HPDE6-E6E7 (cell line): Measurements from ENCODE around the gene POMGNT1.
"Not testable (repeated sequence)": the region's sequence is repeated elsewhere in the genome, so short reads cannot be mapped to it uniquely, and the experiment has no call there.

Source experiments
- DNase-seq: peaks from one replicate; pipeline ENCODE4 v3.0.0; 2011; ENCODE audit warnings: missing footprints; ENCODE audit errors: extremely low spot score

Gene POMGNT1

DNA sequence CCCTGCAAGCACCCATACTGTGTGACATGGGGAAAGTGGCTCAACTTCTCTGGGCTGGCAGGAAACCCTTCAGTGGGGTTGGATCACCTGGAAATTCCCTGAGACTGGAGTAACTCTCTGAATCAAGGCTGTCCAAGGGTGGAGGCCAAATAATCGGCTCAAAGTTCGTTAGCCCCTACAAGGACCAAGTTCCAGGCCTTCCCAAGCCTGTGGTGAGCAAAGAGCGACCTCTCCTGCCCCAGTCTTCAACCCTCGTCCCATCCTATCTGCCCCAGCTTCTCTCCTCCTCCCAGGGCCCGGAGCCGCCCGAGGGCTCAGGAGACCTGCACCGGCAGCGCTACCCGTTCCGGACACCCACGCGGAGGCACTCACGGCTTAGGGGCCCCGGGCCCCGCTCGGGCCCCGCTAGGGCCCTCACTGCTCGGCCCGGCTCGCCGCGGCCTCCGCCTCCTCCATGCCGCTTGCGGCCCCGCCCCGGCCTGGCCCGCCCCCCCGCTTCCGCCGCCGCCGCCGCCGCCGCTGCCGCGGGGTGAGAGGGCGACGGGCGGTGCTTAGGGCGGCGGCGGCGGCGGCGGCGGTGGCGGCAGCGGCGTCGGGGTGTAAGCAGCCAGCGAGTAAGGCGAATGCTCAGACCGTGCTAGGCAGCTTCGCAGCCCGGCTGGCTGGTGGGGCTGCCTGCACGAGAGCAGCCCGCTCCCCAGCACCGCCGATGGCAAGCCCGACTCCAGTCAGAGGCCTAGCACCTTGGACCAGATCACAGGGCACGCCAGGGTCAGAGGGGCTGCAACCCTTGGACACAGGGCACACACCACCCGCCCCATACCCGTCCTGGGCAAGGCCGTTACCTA, at the start of gene POMGNT1:
POMGNT1 (minus strand) TSS at position 471 of the 848 bp plus-strand sequence. CDS start 613 bp downstream, outside the sequence.
- DNase-seq = no peak

- peak; percentile 98 for DNase-seq
Observed at GRCh38 chr1:46247436-46248121, 49.3 kb upstream of the POMGNT1 start, which contains the start of gene RAD54L. TSS of gene RAD54L (plus strand) at chr1:46247763. CDS start at chr1:46248406, 643 bp downstream.

GRCh38 chr1:46246548-46247435, 48.6 kb upstream of the POMGNT1 start:
- DNase-seq = peak; percentile 91

- not testable (repeated sequence) for DNase-seq
Observed at GRCh38 chr1:46246136-46246535, 47.9 kb upstream of the POMGNT1 start.

- DNase-seq = peak; percentile 34
Observed at GRCh38 chr1:46244656-46245371, 46.6 kb upstream of the POMGNT1 start.

- DNase-seq = not testable (repeated sequence)
Observed at GRCh38 chr1:46243831-46244230, 45.6 kb upstream of the POMGNT1 start.

GRCh38 chr1:46242918-46243317, 44.7 kb upstream of the POMGNT1 start:
- no peak for DNase-seq

DNA sequence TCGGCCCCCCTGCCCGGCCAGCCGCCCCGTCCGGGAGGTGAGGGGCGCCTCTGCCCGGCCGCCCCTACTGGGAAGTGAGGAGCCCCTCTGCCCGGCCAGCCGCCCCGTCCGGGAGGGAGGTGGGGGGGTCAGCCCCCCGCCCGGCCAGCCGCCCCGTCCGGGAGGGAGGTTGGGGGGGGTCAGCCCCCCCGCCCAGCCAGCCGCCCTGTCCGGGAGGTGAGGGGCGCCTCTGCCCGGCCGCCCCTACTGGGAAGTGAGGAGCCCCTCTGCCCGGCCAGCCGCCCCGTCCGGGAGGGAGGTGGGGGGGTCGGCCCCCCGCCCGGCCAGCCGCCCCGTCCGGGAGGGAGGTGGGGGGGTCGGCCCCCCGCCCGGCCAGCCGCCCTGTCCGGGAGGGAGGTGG, 43.5 kb upstream of the POMGNT1 start:
- DNase-seq = not testable (repeated sequence)

GRCh38 chr1:46238865-46239264, 40.6 kb upstream of the POMGNT1 start:
- not testable (repeated sequence) for DNase-seq

DNA sequence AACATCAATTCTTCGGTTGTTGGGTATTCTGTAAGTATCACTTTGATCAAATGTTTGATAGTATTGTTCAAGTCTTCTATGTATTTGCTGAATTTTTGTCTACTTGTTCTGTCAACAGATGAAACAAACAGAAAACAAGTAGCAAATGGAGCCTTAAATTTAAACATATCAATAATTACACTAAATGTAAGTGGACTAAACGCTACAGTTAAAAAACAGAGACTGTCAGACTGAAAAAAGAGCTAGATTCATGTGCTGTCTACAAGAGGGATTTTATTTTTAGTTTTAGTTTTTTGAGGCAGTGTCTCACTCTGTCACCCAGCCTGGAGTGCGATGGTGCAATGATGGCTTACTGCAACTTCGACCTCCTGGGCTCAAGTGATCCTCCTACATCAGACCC, 38.6 kb upstream of the POMGNT1 start:
- no peak for DNase-seq

DNA sequence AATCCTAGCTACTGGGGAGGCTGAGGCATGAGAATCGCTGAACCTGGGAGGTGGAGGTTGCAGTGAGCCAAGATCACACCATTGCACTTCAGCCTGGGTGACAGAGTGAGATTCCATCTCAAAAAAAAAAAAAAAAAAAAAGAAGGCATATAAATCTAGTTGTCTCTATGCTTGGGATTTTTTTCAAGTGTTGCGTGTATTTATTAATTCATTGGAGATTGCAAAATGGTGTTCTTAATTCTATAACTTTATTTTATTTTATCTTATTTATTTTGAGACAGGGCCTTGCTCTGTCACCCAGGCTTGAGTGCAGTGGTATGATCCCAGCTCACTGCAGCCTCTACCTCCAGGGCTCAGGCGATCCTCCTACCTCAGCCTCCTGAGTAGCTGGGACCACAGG, 33.0 kb upstream of the POMGNT1 start:
- not testable (repeated sequence) for DNase-seq

DNA sequence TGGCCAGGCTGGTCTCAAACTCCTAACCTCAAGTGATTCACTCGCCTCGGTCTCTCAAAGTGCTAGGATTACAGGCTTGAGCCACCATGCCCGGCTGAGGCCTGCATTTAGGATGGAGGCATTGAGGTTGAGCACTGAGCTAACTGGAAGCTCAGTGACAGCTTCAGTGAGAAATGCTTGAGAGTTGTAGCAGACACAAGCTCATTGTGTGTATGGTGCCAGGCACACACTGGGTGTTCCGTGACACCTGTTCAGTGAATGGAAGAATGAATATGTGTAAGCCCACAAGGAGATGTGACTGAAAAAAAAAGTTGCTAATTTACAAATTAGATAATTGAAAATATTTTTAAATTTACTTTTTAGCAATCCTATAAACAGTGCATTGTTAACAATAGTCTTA, 26.7 kb upstream of the POMGNT1 start:
- no peak for DNase-seq

DNA sequence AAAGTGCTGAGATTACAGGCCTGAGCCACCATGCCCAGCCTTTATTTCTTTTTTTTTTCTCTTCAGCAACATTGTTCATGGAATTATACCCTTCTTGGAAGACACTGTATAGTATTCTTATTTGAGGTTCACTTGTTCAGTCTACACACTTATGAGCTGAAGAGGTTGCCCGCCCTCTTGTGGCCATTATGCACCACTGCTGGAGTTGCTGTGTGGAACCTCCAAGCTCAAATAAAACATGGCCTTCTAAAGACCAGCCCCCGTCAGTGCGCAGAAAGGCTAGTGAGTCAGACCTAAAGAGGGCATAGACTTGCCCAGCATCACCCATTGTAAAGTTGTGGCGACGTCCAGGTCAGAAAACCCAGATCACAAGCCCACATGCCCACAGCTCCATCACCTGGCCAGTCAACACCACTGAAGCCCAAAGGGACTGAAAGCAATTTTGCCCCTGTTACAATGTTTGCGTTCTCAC, 25.3 kb upstream of the POMGNT1 start:
- DNase-seq = peak; percentile 77

- DNase-seq = not testable (repeated sequence)
Observed at GRCh38 chr1:46223055-46223454, 24.8 kb upstream of the POMGNT1 start.

DNA sequence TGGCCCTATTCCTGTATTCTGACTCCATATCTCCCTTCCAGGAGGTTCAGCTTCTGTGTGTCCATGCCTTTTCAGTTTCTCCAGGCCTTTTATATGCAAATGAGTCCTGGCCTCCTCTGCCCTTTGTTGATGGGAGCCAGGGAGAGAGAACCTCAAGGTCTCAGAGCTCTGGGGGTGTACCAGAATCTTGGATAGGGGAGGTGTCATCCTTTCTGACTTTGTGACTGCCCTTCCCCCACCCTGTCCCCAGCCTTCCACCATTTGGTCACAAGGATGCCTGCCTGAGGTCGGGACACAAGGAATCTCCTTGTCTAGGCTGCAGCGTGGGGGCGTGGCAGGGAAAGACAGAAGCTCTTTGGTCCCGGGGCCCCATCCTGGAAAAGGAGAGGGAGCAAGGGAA, 23.5 kb upstream of the POMGNT1 start:
- DNase-seq = no peak

DNA sequence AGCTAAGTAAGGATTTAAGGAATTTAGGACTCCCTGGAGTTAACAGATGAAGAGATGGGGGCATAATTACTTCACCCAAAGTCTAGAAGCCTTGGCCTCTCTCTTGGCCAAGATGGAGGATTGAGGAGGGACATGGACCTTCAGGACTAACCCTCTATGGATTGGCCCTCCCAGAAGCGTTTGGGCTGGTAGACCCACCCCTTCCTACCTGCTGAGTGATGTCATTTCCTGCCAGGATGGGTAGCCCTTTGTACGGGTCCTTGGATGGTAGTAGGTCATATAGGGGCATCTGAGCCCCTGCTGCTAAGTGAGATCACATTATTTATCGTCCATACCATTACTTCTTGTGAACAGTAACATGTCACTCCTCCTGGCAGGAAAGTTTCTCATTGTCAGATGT, 22.6 kb upstream of the POMGNT1 start:
- DNase-seq = no peak

DNA sequence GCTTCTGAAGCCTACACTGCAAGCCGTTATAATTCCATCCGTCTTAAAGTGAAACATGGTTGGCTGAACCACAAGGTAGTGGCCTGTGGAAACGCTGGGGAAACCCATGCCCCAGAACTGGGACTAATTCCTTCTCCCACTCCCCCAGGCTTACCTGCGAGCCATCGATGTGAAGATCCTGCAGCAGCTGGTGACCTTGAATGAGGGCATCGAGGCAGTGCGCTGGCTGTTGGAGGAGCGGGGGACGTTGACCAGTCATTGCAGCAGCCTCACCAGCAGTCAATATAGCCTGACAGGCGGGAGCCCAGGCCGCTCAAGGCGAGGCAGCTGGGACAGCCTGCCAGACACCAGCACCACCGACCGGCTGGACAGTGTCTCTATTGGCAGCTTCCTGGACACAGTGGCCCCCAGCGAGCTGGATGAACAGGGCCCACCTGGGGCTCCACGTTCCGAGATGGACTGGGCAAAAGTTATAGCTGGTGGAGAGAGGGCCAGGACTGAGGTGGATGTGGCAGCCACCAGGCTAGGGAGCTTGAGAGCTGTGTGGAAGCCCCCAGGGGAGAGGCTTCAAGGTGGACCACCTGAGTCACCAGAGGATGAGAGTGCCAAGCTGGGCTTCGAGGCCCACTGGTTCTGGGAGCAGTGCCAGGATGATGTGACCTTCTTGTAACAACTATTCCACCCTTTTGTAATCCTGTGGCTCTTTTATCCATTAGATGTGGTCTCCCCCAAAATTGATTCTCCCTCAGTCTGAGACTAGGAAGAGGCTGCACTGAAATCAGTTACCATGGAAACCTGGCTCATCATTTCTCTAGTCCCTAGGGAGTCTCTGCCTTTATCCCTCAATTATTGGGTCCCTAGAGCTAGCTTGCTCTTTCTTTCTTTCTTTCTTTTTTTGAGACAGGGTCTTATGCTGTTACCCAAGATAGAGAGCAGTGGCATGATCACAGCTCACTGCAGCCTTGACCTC, 21.6 kb upstream of the POMGNT1 start:
- DNase-seq = no peak

- peak; percentile 81 for DNase-seq
Observed at GRCh38 chr1:46218443-46218842, 20.2 kb upstream of the POMGNT1 start.

GRCh38 chr1:46215504-46215903, 17.3 kb upstream of the POMGNT1 start:
- no peak for DNase-seq

- DNase-seq = no peak
Observed at GRCh38 chr1:46211051-46211450, 12.8 kb upstream of the POMGNT1 start.
